GM23338 (cell line): Measurements from ENCODE around the gene NADK.

Experiments used
- JUNB ChIP-seq: IDR thresholded peaks from one replicate; pipeline ENCODE4 v1.6.1; 2016; ENCODE audit warnings: antibody characterized with exemption; ENCODE audit not compliant: unreplicated experiment
- REST ChIP-seq: IDR thresholded peaks from one replicate; pipeline ENCODE4 v1.6.1; 2018; ENCODE audit warnings: antibody characterized with exemption; ENCODE audit not compliant: unreplicated experiment
- ZNF331 ChIP-seq: fragments of 250-450 bp; sonication (Bioruptor Pico); IDR thresholded peaks from 2 replicates; pipeline ENCODE4 v1.5.0; 2020; ENCODE audit warnings: low read depth, mild to moderate bottlenecking, moderate library complexity
- TF ChIP-seq, protein P1 (sequence below), 2 experiments: fragments of 200-600 bp in 1 of 2; sonication (generic) in 1 of 2; conservative IDR thresholded peaks; 2 replicates each; pipeline versions ENCODE4 v1.5.1 to v1.6.1; 2016 to 2017; ENCODE audit warnings: antibody characterized with exemption in 2 of 2, low read depth in 2 of 2, mild to moderate bottlenecking in 2 of 2, moderate library complexity in 1 of 2

- TF ChIP-seq REST, result no peak
- no peak for TF ChIP-seq ZNF331 (CRISPR knock-in tag)
- TF ChIP-seq, protein P1, sequence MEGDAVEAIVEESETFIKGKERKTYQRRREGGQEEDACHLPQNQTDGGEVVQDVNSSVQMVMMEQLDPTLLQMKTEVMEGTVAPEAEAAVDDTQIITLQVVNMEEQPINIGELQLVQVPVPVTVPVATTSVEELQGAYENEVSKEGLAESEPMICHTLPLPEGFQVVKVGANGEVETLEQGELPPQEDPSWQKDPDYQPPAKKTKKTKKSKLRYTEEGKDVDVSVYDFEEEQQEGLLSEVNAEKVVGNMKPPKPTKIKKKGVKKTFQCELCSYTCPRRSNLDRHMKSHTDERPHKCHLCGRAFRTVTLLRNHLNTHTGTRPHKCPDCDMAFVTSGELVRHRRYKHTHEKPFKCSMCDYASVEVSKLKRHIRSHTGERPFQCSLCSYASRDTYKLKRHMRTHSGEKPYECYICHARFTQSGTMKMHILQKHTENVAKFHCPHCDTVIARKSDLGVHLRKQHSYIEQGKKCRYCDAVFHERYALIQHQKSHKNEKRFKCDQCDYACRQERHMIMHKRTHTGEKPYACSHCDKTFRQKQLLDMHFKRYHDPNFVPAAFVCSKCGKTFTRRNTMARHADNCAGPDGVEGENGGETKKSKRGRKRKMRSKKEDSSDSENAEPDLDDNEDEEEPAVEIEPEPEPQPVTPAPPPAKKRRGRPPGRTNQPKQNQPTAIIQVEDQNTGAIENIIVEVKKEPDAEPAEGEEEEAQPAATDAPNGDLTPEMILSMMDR (conservative IDR thresholded peaks at IDR 0.05; ENCODE audit: low read depth in 2 of 2), result no peak
- no peak for TF ChIP-seq JUNB
These were observed 22.4 kb downstream of the NADK start for GRCh38 chr1:1755852-1756251.
